KOPT-K1 (cell line): ENCODE results near the gene FGD2.

Experiments
- H3K27ac ChIP-seq: fragments of 200-600 bp; sonication (generic); 2 replicates; pipeline ENCODE4 v1.5.1; 2016; ENCODE audit warnings: antibody characterized with exemption, mild to moderate bottlenecking, low read depth, low read length; ENCODE audit not compliant: poor library complexity, severe bottlenecking
- H3K36me3 ChIP-seq: fragments of 200-600 bp; sonication (generic); 2 replicates; pipeline ENCODE4 v1.5.1; 2017; ENCODE audit warnings: antibody characterized with exemption, mild to moderate bottlenecking, low read length, moderate library complexity; ENCODE audit not compliant: insufficient read depth
- H3K9me3 ChIP-seq: fragments of 200-600 bp; sonication (generic); 2 replicates; pipeline ENCODE4 v1.5.1; 2017; ENCODE audit warnings: antibody characterized with exemption, low read length, mild to moderate bottlenecking; ENCODE audit not compliant: insufficient read depth, poor library complexity, severe bottlenecking

Gene FGD2

DNA sequence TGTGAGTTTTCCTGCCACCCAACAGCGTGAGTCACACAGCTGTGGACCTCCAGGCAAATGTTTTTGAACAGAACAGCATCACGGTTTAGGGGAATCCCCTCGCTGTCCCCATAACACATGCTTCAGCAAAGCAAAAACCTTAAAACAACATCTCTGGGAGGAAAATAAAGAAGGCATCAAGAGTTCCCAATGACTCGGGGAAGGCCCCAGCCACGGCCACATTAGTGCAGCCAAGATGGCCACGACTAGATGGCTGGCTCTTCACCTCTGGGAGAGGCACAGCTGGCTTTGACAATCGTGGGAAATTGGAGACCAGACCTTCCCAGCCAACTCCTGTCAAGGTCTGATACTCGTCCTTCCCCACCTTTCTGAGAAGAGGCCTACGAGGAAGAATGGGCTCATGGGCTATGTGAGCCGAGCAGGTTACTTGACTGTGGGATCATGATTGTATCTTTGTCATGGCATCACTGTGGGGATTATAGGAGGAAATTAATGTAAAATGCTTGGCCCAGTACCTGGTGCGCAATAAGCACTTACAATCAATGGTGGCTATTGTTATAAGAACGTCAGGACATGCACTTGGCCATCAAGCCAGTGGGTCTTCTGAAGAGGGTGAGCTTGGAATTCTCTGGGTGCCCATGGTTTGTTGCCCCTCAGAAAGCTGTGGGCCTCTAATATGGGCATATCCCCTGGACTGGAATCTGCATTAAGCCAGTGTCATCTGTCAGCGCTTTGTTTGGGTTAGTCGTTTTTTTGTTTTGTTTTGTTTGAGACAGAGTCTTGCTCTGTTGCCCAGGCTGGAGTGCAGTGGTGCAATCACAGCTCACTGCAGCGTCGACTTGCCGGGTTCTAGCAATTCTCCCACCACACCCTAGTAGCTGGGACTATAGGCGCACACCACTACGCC, 43.6 kb downstream of the FGD2 start:
- H3K9me3 ChIP-seq: no peaks in the 10 kb centered on the region
- no peaks in the 10 kb centered on the region for H3K36me3 ChIP-seq
- H3K27ac ChIP-seq: peak overlapping the region; percentile 99

DNA sequence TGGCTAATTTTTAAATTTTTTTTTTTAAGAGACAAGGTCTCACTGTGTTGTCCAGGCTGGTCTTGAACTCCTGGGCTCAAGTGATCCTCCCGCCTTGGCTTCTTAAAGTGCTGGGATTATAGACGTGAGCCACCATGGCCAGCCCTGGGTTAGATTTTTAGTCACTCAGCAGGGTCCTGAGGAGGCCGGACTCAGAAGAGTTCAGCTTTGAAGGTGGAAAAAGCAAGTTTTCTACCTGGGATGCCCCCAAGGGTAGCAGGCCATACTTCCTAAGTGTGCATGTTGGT, 44.2 kb downstream of the FGD2 start:
- H3K27ac ChIP-seq: peak overlapping the region; percentile 99
- no peaks in the 10 kb centered on the region for H3K9me3 ChIP-seq

DNA sequence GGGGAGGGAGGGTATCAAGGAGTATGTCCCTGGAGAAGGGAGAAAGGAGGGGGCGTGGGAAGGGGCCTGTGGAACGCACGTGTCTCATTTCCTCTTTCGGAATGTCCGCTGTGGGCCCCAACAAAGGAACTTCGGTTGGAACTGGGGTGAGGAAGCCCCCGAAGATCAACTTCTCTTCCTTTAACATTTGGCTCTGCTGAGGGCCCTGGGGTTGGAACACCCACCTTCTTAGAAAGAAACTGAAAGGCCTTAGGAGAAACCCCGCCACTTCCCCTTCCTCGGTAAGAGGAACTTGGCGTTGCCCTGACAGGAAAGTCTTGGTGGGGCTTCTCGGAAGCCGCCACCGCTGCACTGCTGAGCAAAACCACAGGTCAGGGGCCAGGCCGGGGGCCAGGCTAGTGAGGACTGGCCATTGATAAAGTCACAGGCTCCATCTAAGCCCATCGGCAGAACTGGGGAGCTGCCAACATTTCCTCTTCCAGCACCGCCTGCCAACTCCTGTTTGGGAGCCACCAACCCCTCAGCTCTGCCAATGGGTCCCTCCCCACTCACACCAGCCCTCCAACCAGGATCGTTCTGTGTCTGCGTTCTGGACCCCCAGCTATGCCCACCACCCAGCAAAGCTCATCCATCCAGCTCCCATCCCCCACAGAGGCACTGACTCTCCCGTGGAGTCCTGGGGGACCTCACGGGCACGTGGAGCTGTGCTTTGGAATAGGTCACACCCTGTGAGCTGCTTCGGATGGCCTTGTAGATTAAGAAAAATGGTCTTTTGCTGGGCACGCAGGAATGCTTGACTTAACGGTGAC, 44.8 kb downstream of the FGD2 start:
- Histone ChIP-seq H3K27ac (peak overlapping the region; percentile 99), H3K36me3 (no peaks in the 10 kb centered on the region)

More for the DNA sequence above, 44.2 kb downstream of the FGD2 start:
- H3K36me3 ChIP-seq: no peaks in the 10 kb centered on the region

GRCh38 chr6:37050854-37051137, 45.3 kb downstream of the FGD2 start:
- Histone ChIP-seq H3K9me3 (no peaks in the 10 kb centered on the region), H3K36me3 (no peaks in the 10 kb centered on the region), H3K27ac (peak overlapping the region; percentile 99)

More for the DNA sequence above, 44.8 kb downstream of the FGD2 start:
- H3K9me3 ChIP-seq: no peaks in the 10 kb centered on the region

DNA sequence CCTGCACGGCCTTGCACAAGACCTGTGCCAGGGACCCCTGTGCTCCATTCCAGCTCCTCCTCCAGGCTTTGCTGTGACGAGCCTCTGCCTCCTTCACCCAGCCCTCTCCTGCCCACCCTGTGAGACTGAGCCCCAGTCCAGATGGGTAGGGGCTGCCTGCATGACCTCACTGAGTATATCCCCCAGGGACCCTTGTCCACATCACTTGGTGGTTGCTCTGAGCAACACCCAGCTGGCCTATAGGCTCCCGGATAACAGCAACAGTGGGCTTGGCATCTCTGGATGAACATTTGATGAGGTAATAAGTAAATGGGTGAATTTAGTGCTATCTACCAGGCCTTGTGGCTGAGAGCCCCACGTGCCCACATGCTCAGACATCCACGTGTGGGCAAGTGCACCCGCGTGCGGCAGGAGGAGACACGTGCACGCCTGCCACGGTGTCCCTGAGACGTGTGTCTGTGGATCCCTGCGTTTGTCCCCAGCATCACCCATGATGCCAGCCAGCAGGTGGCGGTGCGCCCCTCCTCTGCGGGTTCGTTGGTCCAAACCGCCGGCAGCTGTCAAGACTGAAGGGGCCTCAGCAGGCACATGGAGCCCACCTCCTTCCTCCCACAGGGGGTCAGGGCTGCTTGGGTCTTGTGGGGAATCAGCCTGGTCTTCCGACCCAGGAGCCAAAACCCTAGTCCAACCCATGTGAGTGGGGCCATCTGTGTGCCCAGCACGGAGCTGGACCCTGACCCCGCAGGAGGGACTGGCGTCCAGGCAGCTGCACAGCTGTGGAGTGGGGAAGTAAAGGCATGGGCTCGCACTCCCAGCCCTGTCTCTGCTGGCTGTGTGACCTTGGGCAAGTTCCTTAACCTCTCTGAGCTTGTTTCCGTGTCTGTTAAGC, 45.9 kb downstream of the FGD2 start:
- H3K9me3 ChIP-seq: no peaks in the 10 kb centered on the region
- H3K27ac ChIP-seq: peak overlapping the region; percentile 99
- no peaks in the 10 kb centered on the region for H3K36me3 ChIP-seq

DNA sequence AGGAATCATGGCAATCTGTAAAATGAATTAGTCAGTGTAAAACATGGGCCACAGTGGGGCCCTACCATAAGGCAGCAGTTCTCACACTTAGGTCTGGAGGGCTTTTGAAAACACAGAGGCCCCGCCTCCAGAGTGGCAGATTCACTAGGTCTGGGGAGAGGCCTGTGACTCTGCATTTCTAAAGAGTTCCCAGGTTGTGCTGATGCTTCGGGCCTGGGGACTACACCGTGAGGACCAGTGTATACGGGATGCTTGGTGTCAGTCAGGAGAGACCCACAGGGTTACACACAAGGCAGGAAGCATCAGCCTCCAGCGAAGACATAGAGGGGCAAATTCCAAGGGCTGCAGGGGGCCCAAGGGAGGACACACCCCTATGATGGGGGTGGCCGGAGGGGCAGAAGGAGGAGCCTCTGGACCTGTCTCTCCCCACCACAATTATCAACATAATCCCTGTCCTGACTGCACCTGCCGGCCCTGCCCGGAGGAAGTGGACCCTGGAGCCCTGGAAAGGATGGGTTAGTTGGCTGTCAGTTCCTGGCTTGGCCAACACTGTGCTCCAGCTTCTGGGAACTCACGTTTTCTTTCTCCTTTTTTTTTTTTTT, 46.7 kb downstream of the FGD2 start:
- H3K27ac ChIP-seq: peak overlapping the region; percentile 99
- H3K9me3 ChIP-seq: no peaks in the 10 kb centered on the region
- H3K36me3 ChIP-seq: no peaks in the 10 kb centered on the region

- Histone ChIP-seq H3K36me3 (no peaks in the 10 kb centered on the region), H3K27ac (peak overlapping the region; percentile 3), H3K9me3 (no peaks in the 10 kb centered on the region)
These were observed 48.2 kb downstream of the FGD2 start for GRCh38 chr6:37053683-37054082.

DNA sequence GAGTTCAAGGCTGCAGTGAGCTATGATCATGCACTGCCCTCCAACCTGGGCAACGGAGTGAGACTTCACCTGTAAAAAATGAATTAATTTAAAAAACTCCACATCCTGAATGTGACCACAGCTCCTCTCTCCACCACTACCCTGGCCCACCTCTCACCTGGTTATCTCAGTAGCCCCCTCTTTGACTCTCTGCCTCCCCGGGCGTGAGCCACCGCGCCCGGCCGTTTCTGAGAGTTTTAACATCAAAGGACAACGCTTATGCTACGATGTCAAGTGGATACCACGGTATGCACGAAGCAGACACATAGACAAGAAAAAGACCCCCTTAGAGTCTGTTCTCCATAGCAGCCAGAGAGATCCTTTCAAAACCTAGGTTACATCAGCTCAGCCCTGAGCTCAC, 48.7 kb downstream of the FGD2 start:
- no peaks in the 10 kb centered on the region for H3K36me3 ChIP-seq
- no peaks in the 10 kb centered on the region for H3K9me3 ChIP-seq
- no peak overlapping the region for H3K27ac ChIP-seq

GRCh38 chr6:37054580-37054979, 49.1 kb downstream of the FGD2 start:
- peak overlapping the region; percentile 25 for H3K27ac ChIP-seq

GRCh38 chr6:37056112-37056403, 50.6 kb downstream of the FGD2 start:
- Histone ChIP-seq H3K9me3 (no peaks in the 10 kb centered on the region), H3K27ac (no peak overlapping the region), H3K36me3 (no peaks in the 10 kb centered on the region)

More at GRCh38 chr6:37054580-37054979, 49.1 kb downstream of the FGD2 start:
- Histone ChIP-seq H3K9me3 (no peaks in the 10 kb centered on the region), H3K36me3 (no peaks in the 10 kb centered on the region)

GRCh38 chr6:37056439-37057127, 51.1 kb downstream of the FGD2 start:
- H3K9me3 ChIP-seq: no peaks in the 10 kb centered on the region
- no peak overlapping the region for H3K27ac ChIP-seq
- no peaks in the 10 kb centered on the region for H3K36me3 ChIP-seq

- no peaks in the 10 kb centered on the region for H3K9me3 ChIP-seq
- no peak overlapping the region for H3K27ac ChIP-seq
- no peaks in the 10 kb centered on the region for H3K36me3 ChIP-seq
These were observed 51.6 kb downstream of the FGD2 start for GRCh38 chr6:37057128-37057471.

GRCh38 chr6:37057678-37058077, 52.2 kb downstream of the FGD2 start:
- no peaks in the 10 kb centered on the region for H3K9me3 ChIP-seq
- no peak overlapping the region for H3K27ac ChIP-seq
- no peaks in the 10 kb centered on the region for H3K36me3 ChIP-seq

DNA sequence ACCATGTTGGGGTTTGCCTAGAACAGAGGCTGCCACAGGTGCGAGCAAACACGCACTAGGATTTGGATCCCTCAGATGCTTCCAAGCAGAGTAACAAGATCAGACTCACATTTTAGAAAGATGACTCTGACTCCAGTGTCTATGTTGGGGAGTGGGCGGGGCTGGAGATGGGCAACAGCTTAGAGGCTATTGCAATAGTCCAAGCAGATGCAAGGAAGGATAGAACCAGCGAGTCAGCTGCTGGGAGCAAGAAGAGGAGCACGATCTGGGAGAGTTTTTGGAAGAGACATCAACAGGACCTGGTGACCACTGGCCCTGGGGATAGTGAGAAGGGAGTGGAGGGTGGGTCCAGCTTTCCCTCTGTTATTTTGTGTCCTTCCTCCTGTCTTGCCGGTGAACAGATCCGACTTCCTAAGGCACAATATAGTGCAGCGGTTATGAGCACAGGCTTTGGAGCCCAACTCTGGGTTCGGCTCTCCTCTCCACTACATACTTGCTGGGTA, 52.7 kb downstream of the FGD2 start:
- Histone ChIP-seq H3K27ac (no peak overlapping the region), H3K36me3 (no peaks in the 10 kb centered on the region), H3K9me3 (no peaks in the 10 kb centered on the region)
